ENCODE measurements around the gene CBX5. TPM values are rescaled to one million over a fixed set of nuclear protein-coding genes. Genes with fewer than 3 reads are reported as not detected.

CBX5 gene
- total RNA-seq, 1 donor from 2014 or later, result 111 TPM

GRCh38 chr12:54270345-54270744 lies 9.6 kb downstream of the CBX5 start:
- Histone ChIP-seq H3K36me3 (ENCODE audit: insufficient read depth, low read length) (peaks cover 14% of the 10 kb centered on the region), H3K4me1 (ENCODE audit: insufficient read depth, low read length) (no peaks in the 10 kb centered on the region), H3K9ac (ENCODE audit: low read length) (no peak overlapping the region), H3K9me3 (ENCODE audit: insufficient read depth, low read depth, low read length) (no peaks in the 10 kb centered on the region), H3K27me3 (ENCODE audit: insufficient read depth, low read length) (no peaks in the 10 kb centered on the region), H3K27ac (ENCODE audit: low read depth, low read length) (no peak overlapping the region), H4K20me1 (ENCODE audit: insufficient read depth, low read length) (no peaks in the 10 kb centered on the region), H3K79me2 (ENCODE audit: insufficient read depth, low read length) (peaks cover 87% of the 10 kb centered on the region), H3K4me3 (ENCODE audit: insufficient read depth, low read depth, low read length) (no peak overlapping the region), H2AFZ (ENCODE audit: low read depth, low read length) (no peak overlapping the region), H3K4me2 (ENCODE audit: low read length) (no peak overlapping the region)
- Mint-ChIP-seq H3K9me3 (ENCODE audit: unreplicated experiment) (no peaks in the 10 kb centered on the region), H3K4me1 (ENCODE audit: low read depth, unreplicated experiment) (no peaks in the 10 kb centered on the region), H3K36me3 (ENCODE audit: low read depth, unreplicated experiment) (peaks cover 3% of the 10 kb centered on the region), H3K27me3 (ENCODE audit: low read depth, unreplicated experiment) (no peaks in the 10 kb centered on the region), H3K4me3 (ENCODE audit: unreplicated experiment) (no peak overlapping the region), H3K27ac (ENCODE audit: unreplicated experiment) (no peak overlapping the region)
- DNase-seq (ENCODE audit: low read depth) (no peak), FAIRE-seq (no peak)
- TF ChIP-seq CTCF (IDR thresholded peaks at IDR 0.05; ENCODE audit: insufficient read depth, low read depth, low read length), result no peak
- no peak for TF ChIP-seq EZH2 (IDR thresholded peaks at IDR 0.05; ENCODE audit: insufficient read depth, low read length)

- peaks cover 87% of the 10 kb centered on the region for H3K79me2 ChIP-seq (ENCODE audit: insufficient read depth, low read length)
- H3K4me3 Mint-ChIP-seq (ENCODE audit: unreplicated experiment), result no peak overlapping the region
These were observed 13.1 kb downstream of the CBX5 start for GRCh38 chr12:54266852-54267251.

More at GRCh38 chr12:54266852-54267251, 13.1 kb downstream of the CBX5 start:
- Histone ChIP-seq H3K4me2 (ENCODE audit: low read length) (no peak overlapping the region), H3K9ac (ENCODE audit: low read length) (no peak overlapping the region), H3K36me3 (ENCODE audit: insufficient read depth, low read length) (peaks cover 7% of the 10 kb centered on the region), H3K4me1 (ENCODE audit: insufficient read depth, low read length) (peaks cover 16% of the 10 kb centered on the region), H3K27ac (ENCODE audit: low read depth, low read length) (no peak overlapping the region), H2AFZ (ENCODE audit: low read depth, low read length) (no peak overlapping the region), H3K4me3 (ENCODE audit: insufficient read depth, low read depth, low read length) (no peak overlapping the region), H3K9me3 (ENCODE audit: insufficient read depth, low read depth, low read length) (no peaks in the 10 kb centered on the region), H4K20me1 (ENCODE audit: insufficient read depth, low read length) (no peaks in the 10 kb centered on the region), H3K27me3 (ENCODE audit: insufficient read depth, low read length) (no peaks in the 10 kb centered on the region)
- TF ChIP-seq CTCF (IDR thresholded peaks at IDR 0.05; ENCODE audit: insufficient read depth, low read depth, low read length) (no peak), EZH2 (IDR thresholded peaks at IDR 0.05; ENCODE audit: insufficient read depth, low read length) (no peak)
- H3K27me3 Mint-ChIP-seq (ENCODE audit: low read depth, unreplicated experiment), result no peaks in the 10 kb centered on the region
- FAIRE-seq, result no peak
- peaks cover 13% of the 10 kb centered on the region for H3K4me1 Mint-ChIP-seq (ENCODE audit: low read depth, unreplicated experiment)
- no peaks in the 10 kb centered on the region for H3K9me3 Mint-ChIP-seq (ENCODE audit: unreplicated experiment)
- DNase-seq (ENCODE audit: low read depth), result no peak
- H3K36me3 Mint-ChIP-seq (ENCODE audit: low read depth, unreplicated experiment), result no peaks in the 10 kb centered on the region
- no peak overlapping the region for H3K27ac Mint-ChIP-seq (ENCODE audit: unreplicated experiment)

All from astrocyte (in vitro differentiated cells and primary cell).